ENCODE results near the gene KRTAP4-16.
"Not testable (repeated sequence)": the region's sequence is repeated elsewhere in the genome, so short reads cannot be mapped to it uniquely, and the experiment has no call there.

DNA sequence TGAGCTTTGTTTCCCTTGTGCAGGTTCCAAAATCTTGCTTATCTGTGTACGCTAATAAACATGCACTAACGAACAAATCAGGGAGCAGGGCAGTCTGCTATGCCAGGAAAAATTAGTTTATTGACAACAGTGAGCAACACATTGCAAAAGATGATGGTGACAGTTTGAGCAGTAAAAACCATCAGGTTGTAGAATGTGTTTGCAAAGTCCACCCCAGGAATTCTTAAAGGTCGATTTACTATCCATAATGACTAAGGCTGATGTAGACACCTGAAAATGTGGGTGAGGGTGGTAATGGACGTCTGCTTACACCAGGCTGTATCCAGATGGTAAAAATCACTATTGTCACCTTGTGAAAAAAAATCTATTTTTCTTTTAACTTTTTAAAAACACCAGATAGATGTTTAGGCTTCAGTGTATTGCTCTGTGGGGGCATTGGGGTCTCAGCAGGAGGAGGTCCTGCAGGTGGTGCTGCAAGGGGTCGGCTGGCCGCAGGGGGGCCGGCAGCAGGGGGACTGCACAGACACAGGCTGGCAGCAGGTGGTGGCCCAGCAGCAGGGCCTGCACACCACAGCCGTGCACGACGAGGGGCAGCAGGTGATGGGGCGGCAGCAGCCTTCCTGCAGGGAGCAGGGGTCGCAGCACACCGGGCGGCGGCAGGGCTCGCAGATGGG lies 36.9 kb downstream of the KRTAP4-16 start:
- TF ChIP-seq, protein P1, sequence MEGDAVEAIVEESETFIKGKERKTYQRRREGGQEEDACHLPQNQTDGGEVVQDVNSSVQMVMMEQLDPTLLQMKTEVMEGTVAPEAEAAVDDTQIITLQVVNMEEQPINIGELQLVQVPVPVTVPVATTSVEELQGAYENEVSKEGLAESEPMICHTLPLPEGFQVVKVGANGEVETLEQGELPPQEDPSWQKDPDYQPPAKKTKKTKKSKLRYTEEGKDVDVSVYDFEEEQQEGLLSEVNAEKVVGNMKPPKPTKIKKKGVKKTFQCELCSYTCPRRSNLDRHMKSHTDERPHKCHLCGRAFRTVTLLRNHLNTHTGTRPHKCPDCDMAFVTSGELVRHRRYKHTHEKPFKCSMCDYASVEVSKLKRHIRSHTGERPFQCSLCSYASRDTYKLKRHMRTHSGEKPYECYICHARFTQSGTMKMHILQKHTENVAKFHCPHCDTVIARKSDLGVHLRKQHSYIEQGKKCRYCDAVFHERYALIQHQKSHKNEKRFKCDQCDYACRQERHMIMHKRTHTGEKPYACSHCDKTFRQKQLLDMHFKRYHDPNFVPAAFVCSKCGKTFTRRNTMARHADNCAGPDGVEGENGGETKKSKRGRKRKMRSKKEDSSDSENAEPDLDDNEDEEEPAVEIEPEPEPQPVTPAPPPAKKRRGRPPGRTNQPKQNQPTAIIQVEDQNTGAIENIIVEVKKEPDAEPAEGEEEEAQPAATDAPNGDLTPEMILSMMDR (IDR thresholded peaks at IDR 0.05), result not testable (repeated sequence)
- TF ChIP-seq POLR2A, EP300 (IDR thresholded peaks at IDR 0.05): not testable (repeated sequence)
